HTERT RPE-1 (cell line): ENCODE measurements around the gene PRSS56.

ENCODE experiments used
- in situ Hi-C: fragments of 300-500 bp; cut with MboI; formaldehyde crosslinking; loops from 4 replicates; pipeline ENCODE4 v1.14.3; 2020; ENCODE audit warnings: low sequenced_read_pairs

PRSS56 gene

DNA sequence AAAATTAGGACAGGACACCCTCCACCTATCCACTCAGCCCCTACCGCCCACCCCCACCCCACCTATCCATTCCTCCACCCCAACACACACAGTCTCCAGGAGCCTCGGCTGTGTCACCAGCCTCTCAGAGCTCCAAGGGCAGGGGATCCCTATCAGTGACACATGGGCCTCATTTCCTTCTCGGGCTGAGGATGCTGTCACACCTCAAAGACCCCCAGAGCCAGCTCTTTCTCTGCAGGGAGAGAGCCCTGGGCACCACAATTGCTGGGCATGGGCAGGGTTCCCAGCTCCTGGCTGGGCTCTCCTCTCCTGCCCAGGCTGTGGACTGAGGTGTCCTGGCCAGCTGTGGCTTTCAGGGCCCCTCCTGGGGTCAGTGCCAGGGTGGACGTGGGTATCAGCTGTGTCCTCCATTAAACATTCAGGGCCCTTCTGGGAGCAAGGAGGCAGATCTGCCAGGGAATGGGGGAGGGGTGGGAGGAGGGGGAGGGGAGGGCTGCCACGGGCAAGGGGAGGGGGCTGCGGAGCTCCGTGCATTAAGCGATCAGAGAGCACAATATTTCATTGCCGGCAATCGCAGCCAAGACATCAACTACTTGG is 18.3 kb upstream of the PRSS56 start:
- in situ Hi-C loops: no loop called here

DNA sequence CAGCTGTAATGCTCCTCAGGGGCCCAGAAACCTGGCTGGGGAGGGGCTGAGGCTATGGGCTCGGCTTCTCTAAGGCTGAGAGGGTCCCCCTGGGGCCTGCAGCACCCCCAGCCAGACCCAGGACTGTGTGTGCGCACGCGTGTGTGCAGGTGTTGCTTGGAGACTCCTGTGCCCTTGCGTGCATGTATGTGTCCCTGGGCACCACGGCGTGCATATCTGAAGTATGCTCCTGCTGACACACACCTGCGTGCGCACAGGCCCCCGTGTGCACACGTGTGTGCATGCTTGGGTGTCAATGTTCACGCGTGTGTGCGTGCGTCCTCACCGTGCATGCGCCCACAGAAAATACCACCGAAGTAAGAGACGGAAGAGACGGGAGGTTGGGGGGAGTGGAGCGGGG is 17.7 kb upstream of the PRSS56 start:
- in situ Hi-C loops: no loop called here

DNA sequence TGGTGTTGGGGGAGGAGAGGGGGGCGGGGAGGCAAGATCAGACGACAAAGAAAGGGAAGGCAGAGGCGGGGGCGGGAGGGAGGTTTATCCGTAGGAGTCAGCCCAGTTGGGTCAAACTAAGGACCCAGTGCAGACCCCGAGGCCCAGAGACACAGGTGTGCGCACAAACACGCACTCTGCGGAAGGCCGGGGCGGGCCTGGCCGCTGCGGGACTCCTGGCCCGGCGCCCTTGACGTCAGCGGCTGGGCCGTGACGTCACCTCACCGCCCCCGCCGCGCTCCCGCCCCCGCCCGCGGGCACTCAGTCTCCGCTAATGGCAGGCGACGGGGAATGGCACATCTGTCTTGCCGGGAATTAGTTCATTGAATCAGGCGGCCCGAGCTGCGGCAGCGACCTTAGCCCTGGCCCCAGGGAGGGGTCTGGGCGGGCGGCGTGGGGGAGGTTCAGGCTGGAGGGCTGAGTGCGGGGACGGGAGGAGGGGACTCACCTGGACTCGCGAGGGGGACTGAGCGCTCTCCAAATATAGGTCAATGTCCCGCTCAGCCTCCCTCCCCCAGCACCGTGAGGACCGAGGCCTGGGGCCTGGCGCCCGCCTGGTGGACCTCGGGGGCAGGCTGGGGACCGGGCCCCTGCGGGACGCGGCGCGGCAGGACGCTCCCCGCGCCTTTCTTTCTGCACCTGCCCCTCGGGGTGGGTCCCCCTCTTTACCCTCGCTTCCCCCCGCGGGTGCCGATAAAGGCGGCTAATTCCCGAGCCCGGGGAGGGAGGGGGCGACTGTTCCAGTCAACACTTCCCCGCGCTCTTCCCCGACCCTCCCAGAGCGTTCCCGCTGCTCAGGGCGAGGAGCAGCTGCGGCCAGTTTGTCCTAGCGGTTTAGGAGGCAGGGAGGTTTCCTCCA is 17.0 kb upstream of the PRSS56 start:
- in situ Hi-C loops: no loop called here

DNA sequence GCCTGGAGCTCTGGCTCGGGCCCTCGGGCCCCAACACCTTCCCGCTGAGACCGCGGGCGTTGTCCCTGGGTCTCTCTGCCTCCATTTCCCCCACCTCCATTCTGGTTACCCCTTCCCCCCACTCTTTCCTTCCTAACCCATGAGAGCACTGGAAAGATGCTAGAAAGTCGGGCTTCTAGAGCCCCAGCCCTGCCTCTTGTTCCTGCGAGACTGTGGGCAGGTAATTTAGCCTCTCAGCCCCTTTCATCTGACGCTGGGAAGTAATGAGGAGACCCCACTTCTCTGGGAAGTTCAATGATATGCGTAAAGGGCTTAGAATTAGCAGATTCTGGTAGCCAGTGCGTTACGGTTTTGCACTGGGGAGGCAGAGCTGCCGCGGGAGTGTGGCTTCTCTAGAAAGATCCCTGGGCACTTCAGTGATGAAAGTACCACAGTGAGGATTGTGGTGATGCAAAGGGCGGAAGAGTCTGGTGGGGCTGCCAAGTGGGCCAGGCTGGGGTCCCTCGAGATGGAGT is 16.3 kb upstream of the PRSS56 start:
- in situ Hi-C loops: no loop called here

DNA sequence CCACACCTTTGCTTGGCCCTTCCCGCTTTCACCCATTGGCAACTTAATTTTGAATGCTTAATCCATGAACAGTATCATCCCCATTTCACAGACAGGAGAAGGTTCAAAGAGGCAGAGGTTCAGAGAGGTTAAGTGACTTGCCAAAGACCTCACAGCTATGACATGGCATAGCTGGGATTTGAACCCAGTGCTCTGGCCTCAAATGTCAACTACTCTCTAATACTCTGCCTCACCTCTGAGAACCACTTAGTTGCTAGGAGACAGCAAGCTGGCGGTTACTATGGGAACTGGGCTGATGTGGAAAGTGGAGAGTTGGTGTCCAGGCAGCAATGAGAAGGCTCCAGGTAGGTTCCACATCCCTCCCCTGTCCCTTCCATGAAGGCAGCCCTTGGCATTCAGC is 15.8 kb upstream of the PRSS56 start:
- in situ Hi-C loops: no loop called here

DNA sequence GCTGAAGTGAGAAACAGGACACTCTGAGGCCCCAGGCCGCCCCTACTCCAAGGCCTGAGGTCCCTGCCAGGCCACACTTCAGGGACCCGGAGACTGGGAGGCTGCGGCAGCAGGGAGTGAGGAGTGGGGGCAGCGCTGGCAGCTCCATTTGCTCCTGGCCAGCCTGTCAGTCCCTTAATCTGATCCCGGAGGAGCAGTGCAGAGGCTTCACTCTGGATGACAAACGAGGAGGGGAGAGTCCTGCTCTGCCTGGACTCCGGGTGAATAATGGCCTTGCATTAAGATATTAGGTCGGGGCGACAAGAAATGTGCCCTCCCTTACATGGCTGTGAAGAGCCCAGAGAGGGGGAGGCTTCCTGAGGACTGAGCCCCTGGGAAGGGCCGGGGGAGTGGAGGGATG is 14.3 kb upstream of the PRSS56 start:
- in situ Hi-C loops: no loop called here

DNA sequence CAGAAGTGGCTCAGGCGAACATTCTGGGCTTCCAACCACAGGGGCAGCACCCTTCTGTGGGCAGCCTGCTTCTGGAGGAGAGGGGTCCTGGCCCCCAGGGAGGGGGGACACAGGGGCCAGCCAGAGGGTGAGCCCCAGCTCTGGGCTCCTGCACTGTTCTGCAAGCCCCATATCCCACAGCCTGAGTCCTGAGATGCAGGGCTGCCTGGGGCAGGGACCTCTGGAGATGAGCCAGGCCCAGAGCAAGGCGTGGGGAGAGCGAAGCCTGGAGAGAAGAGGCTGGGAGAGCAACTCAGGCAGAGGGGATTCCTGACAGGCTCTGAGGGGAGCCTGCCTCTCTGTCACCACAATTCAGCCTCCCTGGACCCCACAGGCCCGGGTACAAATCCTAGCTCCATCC is 13.5 kb upstream of the PRSS56 start:
- in situ Hi-C loops: no loop called here

DNA sequence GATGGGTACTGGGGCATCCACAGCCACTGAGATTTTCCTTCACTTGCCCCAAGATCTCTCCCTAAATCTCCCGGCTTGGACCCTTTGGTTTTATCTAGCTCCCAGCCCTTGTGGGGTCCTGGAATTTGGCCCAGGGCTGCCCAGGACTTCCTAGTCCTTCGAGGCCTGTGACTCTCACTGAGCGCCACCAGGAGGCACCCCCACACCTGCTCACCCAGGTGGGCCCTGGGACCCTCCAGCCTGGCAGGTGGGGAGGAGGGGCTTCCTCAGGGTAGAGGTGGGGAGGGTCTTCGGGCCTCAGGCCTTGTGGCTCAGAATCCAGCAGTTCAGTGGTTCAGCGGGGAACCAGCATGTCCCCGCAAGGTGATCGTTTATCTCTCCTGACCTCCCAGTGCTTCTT is 11.9 kb upstream of the PRSS56 start:
- in situ Hi-C loops: no loop called here

DNA sequence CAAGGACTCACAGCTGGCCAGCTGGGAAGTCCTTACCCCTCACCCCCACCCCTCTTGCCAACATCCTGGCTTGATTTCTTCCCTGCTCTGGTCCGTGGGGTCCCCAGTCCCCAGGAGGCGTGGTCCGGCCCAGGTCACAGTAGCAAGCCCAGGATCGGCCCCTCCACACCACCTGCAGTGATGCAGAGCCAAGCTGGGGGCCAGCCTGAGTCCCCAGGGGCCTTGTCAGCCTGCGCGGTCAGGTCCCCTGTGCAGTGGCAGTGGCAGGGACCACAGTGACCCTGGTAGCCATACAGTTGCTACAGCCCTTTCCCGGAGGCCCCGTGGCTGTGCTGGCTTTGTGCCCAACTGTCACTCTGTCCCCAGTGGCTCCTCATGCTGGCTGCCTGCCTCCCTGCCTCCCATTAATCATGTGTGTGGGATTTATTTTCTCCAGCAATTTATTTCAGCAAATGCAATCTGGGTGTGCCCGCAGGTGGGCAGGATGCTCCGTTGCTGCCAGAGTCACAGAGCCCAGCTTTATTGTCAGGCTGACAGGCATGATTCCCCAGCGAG is 8.8 kb upstream of the PRSS56 start:
- in situ Hi-C loops: no loop called here

DNA sequence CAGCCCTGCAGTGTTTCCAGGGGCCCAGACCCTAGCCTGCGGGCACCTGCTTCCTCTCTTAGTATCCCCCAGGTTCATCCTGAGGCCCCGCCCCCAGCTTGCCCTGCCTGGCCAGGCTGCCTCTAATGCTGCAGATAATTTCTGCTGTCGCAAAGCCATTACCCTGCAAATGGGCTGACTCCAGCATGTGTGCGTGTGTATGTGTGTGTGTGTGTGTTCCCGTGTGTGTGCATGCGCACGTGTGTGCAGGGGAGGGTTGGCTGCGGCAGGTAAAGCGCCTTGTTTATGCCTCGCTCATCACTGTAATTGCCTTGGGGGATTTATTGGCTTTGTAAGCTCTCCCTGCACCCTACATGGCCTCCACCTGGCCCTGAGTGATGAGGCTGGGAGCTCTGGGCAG is 7.6 kb upstream of the PRSS56 start:
- in situ Hi-C loops: no loop called here

DNA sequence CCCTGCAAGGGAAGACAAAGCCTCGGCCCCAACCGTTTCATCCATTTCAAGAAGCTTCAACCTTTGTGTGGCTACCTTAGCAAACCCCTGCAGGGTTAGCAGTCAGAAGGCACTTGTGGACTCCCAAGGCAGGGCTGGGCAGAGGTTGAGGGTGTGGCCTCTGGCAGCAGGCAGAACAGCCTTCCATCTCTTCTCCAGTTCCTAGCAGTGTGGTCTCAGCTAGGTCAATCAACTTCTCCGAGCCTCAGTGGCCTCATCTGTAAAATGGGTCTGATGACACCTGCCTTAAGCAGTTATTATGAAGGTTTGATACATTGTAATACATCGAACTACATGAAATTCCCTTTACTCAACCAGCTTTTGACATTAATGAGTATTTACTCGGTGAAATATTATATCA is 6.8 kb upstream of the PRSS56 start:
- in situ Hi-C loops: no loop called here

DNA sequence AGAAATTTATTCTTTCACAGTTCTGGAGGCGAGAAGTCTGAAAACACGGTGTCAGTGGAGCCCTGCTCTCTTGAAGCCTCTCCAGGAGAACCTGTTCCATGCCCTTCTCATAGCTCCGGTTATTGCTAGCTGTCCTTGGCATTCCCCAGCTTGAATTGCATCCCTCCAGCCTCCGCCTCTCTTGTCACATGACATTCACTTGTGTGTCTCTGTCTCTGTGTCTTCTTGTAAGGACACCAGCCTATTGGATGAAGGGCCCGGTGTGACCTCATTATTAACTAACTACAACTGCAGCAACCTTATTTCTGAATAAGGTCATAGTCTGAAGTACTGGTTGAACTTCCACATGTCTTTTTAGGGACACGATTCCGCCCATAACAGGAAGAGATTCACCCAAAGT is 4.5 kb upstream of the PRSS56 start:
- in situ Hi-C loops: no loop called here

DNA sequence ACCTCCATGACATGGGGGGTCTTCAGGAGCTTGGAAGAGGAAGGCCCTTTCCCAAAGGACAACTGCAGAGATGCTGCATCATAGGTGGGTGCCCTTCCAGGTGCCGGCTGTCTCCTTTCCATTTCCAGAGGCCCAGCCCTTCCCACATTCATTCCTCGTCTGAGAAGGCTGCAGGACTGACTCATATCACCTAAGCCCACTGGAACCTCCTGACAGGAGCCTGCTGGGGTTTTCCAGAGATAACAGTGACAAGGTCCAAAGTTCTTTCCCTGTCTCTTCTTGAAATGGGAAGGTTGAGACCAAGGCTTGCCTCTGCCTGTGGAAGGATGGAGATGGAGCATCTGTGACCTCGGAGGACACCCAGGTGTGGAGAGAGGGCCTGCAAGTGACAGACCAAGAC is 3.6 kb upstream of the PRSS56 start:
- in situ Hi-C loops: no loop called here

DNA sequence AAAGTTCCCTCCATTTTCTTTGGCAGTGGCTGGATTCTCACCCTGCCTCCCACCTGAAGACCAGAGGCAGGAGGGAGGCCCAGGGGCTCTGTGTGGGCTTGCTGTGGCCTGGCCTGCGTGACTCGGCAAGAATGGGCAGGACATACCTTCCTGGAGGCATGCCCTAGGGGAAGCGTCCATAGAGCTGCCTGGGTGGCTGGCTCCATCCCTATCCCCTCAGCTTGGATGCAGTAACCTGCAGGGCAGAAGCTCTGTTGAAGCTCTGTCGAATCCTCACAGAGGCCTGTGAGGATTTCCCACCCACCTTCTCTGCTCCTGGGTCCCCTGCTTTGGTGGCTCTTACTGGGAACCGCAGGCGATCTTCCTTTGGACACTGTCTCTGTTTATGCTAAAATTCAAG is 1.3 kb upstream of the PRSS56 start:
- in situ Hi-C loops: no loop called here

DNA sequence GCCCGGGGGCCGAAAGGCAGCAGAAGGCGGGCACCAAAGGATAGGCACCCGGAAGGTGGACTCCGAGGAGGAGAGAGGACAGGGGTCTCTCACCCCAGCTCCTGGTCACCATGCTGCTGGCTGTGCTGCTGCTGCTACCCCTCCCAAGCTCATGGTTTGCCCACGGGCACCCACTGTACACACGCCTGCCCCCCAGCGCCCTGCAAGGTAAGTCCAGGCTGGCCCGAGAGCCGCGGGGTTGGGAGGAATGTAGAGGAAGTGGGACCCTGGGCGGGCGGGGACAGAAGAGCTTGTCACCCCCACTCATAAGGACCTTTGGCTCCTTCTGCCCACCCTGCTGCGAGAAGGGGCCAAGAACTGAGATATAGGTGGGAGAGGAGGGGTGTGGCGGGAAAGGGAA is 301 bp downstream of the PRSS56 start:
- in situ Hi-C loops: no loop called here

DNA sequence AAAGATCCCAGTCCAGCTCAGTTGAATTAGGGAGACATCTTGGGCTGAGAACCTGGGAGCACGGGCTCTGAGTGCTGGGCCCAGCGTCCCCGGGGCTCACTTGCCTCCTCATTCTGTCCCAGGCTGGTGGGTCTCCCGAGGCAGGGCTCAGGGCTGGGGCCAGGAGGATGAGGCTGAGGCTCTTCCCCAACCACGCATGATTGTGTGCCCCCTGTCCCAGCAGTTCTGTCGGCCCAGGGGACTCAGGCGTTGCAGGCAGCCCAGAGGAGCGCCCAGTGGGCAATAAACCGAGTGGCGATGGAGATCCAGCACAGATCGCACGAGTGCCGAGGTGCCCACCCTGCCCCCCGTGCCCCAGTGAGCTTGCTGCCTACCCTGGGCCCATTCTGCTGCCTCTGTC is 910 bp downstream of the PRSS56 start:
- in situ Hi-C loops: no loop called here

DNA sequence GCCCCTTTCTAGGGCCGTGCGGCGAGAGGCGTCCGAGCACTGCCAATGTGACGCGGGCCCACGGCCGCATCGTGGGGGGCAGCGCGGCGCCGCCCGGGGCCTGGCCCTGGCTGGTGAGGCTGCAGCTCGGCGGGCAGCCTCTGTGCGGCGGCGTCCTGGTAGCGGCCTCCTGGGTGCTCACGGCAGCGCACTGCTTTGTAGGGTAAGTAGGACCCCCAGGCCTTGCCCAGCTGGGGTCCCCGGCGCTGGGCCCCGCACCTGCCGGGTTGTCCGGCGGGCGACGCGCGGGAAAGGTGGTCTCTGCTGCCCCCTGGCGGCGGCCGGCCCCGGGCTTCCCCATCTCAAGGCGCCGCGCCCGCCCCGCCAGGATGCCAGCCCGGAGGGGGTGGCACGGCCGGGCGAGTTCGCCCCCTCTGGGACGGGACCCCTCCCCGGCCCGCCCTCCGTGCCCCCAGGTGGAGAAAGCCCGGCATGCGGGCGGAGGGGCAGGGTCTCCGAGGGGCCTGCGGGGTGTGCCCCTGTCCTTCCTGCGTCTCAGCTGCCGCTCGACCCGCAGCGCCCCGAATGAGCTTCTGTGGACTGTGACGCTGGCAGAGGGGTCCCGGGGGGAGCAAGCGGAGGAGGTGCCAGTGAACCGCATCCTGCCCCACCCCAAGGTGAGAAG is 1.9 kb downstream of the PRSS56 start:
- in situ Hi-C loops: no loop called here

DNA sequence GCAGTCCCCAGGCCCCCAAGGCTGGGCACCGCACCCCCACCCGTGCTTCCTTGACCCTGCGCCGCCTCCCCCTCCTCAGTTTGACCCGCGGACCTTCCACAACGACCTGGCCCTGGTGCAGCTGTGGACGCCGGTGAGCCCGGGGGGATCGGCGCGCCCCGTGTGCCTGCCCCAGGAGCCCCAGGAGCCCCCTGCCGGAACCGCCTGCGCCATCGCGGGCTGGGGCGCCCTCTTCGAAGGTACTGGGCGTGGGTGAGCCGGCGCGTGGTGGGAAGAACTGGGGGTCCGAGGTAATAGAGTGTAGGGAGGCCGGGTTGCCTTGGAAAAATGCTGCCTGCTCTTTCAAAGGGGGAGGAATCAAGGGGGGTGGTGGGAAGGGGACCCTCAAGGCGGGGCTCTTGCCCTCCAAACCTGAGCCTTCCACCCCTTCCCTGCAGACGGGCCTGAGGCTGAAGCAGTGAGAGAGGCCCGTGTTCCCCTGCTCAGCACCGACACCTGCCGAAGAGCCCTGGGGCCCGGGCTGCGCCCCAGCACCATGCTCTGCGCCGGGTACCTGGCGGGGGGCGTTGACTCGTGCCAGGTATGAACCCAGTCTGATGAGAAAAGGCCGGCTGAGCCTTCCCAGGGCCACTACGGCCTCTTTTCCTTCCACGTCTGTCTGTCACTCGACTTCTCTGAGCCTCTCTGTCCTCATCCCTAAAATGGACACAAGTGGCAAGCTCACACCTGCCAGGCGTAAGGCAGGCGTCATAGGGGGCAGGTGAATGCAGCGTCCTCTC is 2.6 kb downstream of the PRSS56 start:
- in situ Hi-C loops: no loop called here

DNA sequence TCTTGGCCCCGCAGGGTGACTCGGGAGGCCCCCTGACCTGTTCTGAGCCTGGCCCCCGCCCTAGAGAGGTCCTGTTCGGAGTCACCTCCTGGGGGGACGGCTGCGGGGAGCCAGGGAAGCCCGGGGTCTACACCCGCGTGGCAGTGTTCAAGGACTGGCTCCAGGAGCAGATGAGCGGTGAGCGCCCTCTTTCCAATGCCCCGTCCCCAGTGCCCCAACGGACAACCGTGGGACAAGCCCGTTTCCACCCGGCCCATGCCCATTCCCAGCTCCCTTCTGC is 3.2 kb downstream of the PRSS56 start:
- in situ Hi-C loops: no loop called here

DNA sequence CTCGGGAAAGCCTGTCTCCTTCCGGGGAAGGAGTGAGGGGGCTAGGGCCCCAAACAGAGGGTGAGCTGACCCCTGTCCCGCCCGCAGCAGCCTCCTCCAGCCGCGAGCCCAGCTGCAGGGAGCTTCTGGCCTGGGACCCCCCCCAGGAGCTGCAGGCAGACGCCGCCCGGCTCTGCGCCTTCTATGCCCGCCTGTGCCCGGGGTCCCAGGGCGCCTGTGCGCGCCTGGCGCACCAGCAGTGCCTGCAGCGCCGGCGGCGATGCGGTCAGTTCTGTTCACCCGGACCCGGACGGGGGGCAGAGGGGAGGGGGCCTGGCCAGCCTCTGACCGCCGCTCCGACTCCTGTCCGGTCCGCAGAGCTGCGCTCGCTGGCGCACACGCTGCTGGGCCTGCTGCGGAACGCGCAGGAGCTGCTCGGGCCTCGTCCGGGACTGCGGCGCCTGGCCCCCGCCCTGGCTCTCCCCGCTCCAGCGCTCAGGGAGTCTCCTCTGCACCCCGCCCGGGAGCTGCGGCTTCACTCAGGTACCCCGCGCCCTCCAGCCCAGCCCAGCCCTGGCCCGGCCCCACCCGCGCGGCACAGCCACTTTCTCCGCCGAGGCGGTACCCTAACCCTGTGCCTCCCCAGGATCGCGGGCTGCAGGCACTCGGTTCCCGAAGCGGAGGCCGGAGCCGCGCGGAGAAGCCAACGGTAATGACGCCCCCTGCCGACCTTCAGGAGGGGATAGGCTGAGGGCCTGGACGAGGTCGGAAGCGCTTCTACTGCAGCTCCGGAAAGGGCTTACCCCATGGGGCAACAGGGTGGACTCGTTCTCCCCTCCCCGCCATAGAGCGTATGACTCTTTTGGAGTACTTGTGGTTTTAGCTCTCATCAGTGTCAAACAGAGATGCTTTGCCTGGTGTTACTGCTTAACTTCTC is 3.8 kb downstream of the PRSS56 start:
- in situ Hi-C loops: no loop called here
